HEK293 (cell line): ENCODE results near the gene ZNF71.

Source experiments
- CTCF ChIA-PET: fragments of 350-600 bp; formaldehyde crosslinking; extraction: SDS; loops from one replicate; lab custom pipeline; 2021; ENCODE audit warnings: antibody characterized with exemption; lab: Yijun Ruan, JAX
- POLR2A ChIA-PET: fragments of 300-600 bp; formaldehyde crosslinking; extraction: SDS; loops from one replicate; lab custom pipeline; 2020; ENCODE audit warnings: antibody characterized with exemption, inconsistent platforms; lab: Yijun Ruan, JAX
- H3K27ac ChIP-seq: fragments of 200-500 bp; sonication (Bioruptor generic); 2 replicates; pipeline ENCODE4 v1.5.1; 2014; ENCODE audit warnings: low read depth, low read length, control low read depth, inconsistent platforms; ENCODE audit errors: extremely low read depth
- H3K36me3 ChIP-seq, 2 experiments: fragments of 200-500 bp in 1 of 2; sonication (Bioruptor generic) in 1 of 2; 1 replicate in 1 of 2; 2 replicates in 1 of 2; pipeline ENCODE4 v1.5.1; 2014 to 2017; ENCODE audit warnings: inconsistent platforms in 2 of 2, low read length in 2 of 2; ENCODE audit not compliant: control insufficient read depth in 2 of 2, insufficient read depth in 1 of 2
- H3K4me1 ChIP-seq: fragments of 200-500 bp; sonication (Bioruptor generic); 2 replicates; pipeline ENCODE4 v1.5.1; 2014; ENCODE audit warnings: mild to moderate bottlenecking, low read length, inconsistent platforms; ENCODE audit not compliant: control insufficient read depth, insufficient read depth
- H3K4me3 ChIP-seq: 2 replicates; pipeline ENCODE4 v1.5.1; 2011; ENCODE audit warnings: low read depth, mild to moderate bottlenecking, control low read depth, low read length, moderate library complexity
- H3K9me3 ChIP-seq: fragments of 200-500 bp; sonication (Bioruptor generic); 2 replicates; pipeline ENCODE4 v1.5.1; 2014; ENCODE audit warnings: low read depth, low read length, inconsistent platforms; ENCODE audit not compliant: control insufficient read depth, insufficient read depth
- KLF1 ChIP-seq: fragments of 450-650 bp; formaldehyde crosslinking; IDR thresholded peaks from 2 replicates; pipeline ENCODE4 v1.5.1; 2016; ENCODE audit warnings: missing biosample characterization, missing genetic modification characterization
- KLF16 ChIP-seq: fragments of 450-650 bp; formaldehyde crosslinking; IDR thresholded peaks from 2 replicates; pipeline ENCODE4 v1.5.1; 2017; ENCODE audit warnings: missing biosample characterization, missing genetic modification characterization
- MZF1 ChIP-seq: fragments of 450-650 bp; formaldehyde crosslinking; IDR thresholded peaks from 2 replicates; pipeline ENCODE4 v1.5.1; 2017; ENCODE audit warnings: missing biosample characterization, missing genetic modification characterization, borderline replicate concordance
- PRDM4 ChIP-seq: fragments of 450-650 bp; formaldehyde crosslinking; IDR thresholded peaks from 2 replicates; pipeline ENCODE4 v1.5.1; 2017; ENCODE audit warnings: missing biosample characterization, missing genetic modification characterization
- SP2 ChIP-seq: fragments of 450-650 bp; formaldehyde crosslinking; IDR thresholded peaks from 2 replicates; pipeline ENCODE4 v1.5.1; 2016; ENCODE audit warnings: missing biosample characterization, missing genetic modification characterization
- ZBTB8A ChIP-seq: fragments of 450-650 bp; formaldehyde crosslinking; IDR thresholded peaks from 2 replicates; pipeline ENCODE4 v1.5.1; 2016; ENCODE audit warnings: missing biosample characterization, missing genetic modification characterization
- ZNF184 ChIP-seq: fragments of 450-650 bp; IDR thresholded peaks from 2 replicates; pipeline ENCODE4 v1.5.1; 2018; ENCODE audit warnings: missing biosample characterization, mild to moderate bottlenecking, missing genetic modification characterization
- ZNF211 ChIP-seq: fragments of 450-650 bp; formaldehyde crosslinking; IDR thresholded peaks from 2 replicates; pipeline ENCODE4 v1.5.1; 2016; ENCODE audit warnings: low read depth, missing biosample characterization, missing genetic modification characterization
- ZNF302 ChIP-seq: fragments of 450-650 bp; formaldehyde crosslinking; IDR thresholded peaks from 2 replicates; pipeline ENCODE4 v1.5.1; 2016; ENCODE audit warnings: missing biosample characterization, missing genetic modification characterization, low read depth
- ZNF335 ChIP-seq: fragments of 450-650 bp; formaldehyde crosslinking; conservative IDR thresholded peaks from 2 replicates; pipeline ENCODE4 v1.5.1; 2016; ENCODE audit warnings: missing biosample characterization, missing genetic modification characterization
- ZNF350 ChIP-seq: fragments of 450-650 bp; formaldehyde crosslinking; IDR thresholded peaks from 2 replicates; pipeline ENCODE4 v1.5.0; 2017; ENCODE audit warnings: missing biosample characterization, mild to moderate bottlenecking, missing genetic modification characterization
- ZNF521 ChIP-seq: fragments of 450-650 bp; formaldehyde crosslinking; IDR thresholded peaks from 2 replicates; pipeline ENCODE4 v1.5.1; 2017; ENCODE audit warnings: missing biosample characterization, mild to moderate bottlenecking, missing genetic modification characterization
- ZNF560 ChIP-seq: fragments of 450-650 bp; formaldehyde crosslinking; IDR thresholded peaks from 2 replicates; pipeline ENCODE4 v1.5.1; 2017; ENCODE audit warnings: missing biosample characterization, missing genetic modification characterization, borderline replicate concordance
- ZNF658 ChIP-seq: fragments of 450-650 bp; formaldehyde crosslinking; IDR thresholded peaks from 2 replicates; pipeline ENCODE4; 2016; ENCODE audit warnings: missing biosample characterization, missing genetic modification characterization
- ZNF76 ChIP-seq: fragments of 450-650 bp; formaldehyde crosslinking; IDR thresholded peaks from 2 replicates; pipeline ENCODE4; 2016; ENCODE audit warnings: low read depth, missing biosample characterization, missing genetic modification characterization, borderline replicate concordance
- ZNF830 ChIP-seq: fragments of 450-650 bp; IDR thresholded peaks from 2 replicates; pipeline ENCODE4 v1.5.0; 2018; ENCODE audit warnings: missing biosample characterization, missing genetic modification characterization, low read depth, mild to moderate bottlenecking, moderate library complexity
- TF ChIP-seq, protein P1 (sequence below): fragments of 450-650 bp; formaldehyde crosslinking; IDR thresholded peaks from 2 replicates; pipeline ENCODE4 v1.5.1; 2016; ENCODE audit warnings: missing biosample characterization, missing genetic modification characterization
- TF ChIP-seq, protein P2 (sequence below): fragments of 450-650 bp; formaldehyde crosslinking; IDR thresholded peaks from 2 replicates; pipeline ENCODE4 v1.5.1; 2016; ENCODE audit warnings: missing biosample characterization, missing genetic modification characterization
- TF ChIP-seq, protein P3 (sequence below): fragments of 450-650 bp; formaldehyde crosslinking; IDR thresholded peaks from 2 replicates; pipeline ENCODE4 v1.5.1; 2016; ENCODE audit warnings: missing biosample characterization, missing genetic modification characterization

Gene ZNF71

GRCh38 chr19:56596676-56597075 lies 1.6 kb downstream of the ZNF71 start:
- ChIA-PET CTCF (no interaction called here), POLR2A (no interaction called here)
- TF ChIP-seq ZNF350, result no peak
- TF ChIP-seq ZBTB8A, result no peak
- TF ChIP-seq, protein P1, sequence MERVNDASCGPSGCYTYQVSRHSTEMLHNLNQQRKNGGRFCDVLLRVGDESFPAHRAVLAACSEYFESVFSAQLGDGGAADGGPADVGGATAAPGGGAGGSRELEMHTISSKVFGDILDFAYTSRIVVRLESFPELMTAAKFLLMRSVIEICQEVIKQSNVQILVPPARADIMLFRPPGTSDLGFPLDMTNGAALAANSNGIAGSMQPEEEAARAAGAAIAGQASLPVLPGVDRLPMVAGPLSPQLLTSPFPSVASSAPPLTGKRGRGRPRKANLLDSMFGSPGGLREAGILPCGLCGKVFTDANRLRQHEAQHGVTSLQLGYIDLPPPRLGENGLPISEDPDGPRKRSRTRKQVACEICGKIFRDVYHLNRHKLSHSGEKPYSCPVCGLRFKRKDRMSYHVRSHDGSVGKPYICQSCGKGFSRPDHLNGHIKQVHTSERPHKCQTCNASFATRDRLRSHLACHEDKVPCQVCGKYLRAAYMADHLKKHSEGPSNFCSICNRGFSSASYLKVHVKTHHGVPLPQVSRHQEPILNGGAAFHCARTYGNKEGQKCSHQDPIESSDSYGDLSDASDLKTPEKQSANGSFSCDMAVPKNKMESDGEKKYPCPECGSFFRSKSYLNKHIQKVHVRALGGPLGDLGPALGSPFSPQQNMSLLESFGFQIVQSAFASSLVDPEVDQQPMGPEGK (tag by site-specific recombination), result no peak
- no peak for TF ChIP-seq ZNF211 (tag by site-specific recombination)
- no peak for TF ChIP-seq ZNF184 (tag by site-specific recombination)
- TF ChIP-seq PRDM4 (tag by site-specific recombination), result no peak
- TF ChIP-seq ZNF521 (tag by site-specific recombination), result no peak
- TF ChIP-seq KLF1 (tag by site-specific recombination), result no peak
- no peak for TF ChIP-seq KLF16 (tag by site-specific recombination)
- TF ChIP-seq ZNF830, result no peak
- peaks cover 3% of the 10 kb centered on the region for H3K9me3 ChIP-seq
- no peak overlapping the region for H3K4me3 ChIP-seq
- H3K36me3 ChIP-seq, result peaks cover 6 to 34% of the 10 kb centered on the region in 2 experiments; a peak in 1 of 3 replicates
- no peak overlapping the region for H3K27ac ChIP-seq
- no peaks in the 10 kb centered on the region for H3K4me1 ChIP-seq

DNA sequence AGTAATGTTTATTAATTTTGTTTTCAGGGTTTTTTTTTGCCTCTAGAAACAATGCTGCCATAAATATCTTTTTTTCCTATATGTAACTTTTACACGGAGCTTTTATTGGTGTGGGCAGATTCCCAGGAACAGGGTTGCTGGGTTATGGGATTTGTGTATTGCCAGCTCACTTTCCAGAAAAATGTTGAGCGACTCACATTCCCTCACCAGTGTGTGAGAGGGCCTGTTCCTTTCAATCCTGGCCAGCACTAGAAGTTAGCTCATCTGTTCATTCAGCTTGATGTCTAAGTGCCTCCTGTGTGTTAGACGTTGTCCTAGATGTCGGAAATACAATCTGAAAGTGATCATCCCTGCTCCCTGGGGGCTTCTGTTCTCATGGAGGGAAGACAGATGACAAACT lies 2.6 kb downstream of the ZNF71 start:
- H3K27ac ChIP-seq, result no peak overlapping the region
- ChIA-PET POLR2A (no interaction called here), CTCF (no interaction called here)
- H3K4me1 ChIP-seq, result no peaks in the 10 kb centered on the region
- TF ChIP-seq ZBTB8A, result no peak
- no peak overlapping the region for H3K4me3 ChIP-seq
- H3K9me3 ChIP-seq, result peaks cover 7% of the 10 kb centered on the region
- H3K36me3 ChIP-seq, result peaks cover 12 to 42% of the 10 kb centered on the region in 2 experiments; a peak in 2 of 3 replicates

DNA sequence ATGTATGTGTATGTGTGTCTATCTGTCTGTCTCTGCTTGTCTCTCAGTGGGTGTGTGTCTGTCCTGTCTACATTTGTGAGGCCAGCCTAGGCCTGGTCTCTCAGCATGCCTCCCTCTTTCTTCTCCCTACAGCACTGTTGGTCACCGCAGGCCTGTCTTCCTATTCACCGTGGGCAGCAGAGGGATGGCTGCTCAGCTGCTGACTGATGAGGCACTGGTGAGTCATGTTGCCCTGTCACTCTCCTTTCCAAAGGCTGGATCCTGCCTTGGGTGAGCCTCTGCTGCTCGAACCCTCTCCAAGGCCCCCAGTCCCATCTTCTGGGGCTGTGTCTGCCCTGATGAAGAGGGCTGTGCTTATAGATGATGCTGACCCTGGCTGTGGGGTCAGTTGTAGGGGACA lies 6.3 kb downstream of the ZNF71 start:
- H3K9me3 ChIP-seq, result peaks cover 17% of the 10 kb centered on the region
- TF ChIP-seq ZNF302 (tag by site-specific recombination) (no peak), SP2 (tag by site-specific recombination) (no peak), ZNF658 (tag by site-specific recombination) (no peak), ZNF560 (no peak), MZF1 (tag by site-specific recombination) (no peak), ZNF76 (tag by site-specific recombination) (no peak), ZNF335 (no peak)
- TF ChIP-seq, protein P2, sequence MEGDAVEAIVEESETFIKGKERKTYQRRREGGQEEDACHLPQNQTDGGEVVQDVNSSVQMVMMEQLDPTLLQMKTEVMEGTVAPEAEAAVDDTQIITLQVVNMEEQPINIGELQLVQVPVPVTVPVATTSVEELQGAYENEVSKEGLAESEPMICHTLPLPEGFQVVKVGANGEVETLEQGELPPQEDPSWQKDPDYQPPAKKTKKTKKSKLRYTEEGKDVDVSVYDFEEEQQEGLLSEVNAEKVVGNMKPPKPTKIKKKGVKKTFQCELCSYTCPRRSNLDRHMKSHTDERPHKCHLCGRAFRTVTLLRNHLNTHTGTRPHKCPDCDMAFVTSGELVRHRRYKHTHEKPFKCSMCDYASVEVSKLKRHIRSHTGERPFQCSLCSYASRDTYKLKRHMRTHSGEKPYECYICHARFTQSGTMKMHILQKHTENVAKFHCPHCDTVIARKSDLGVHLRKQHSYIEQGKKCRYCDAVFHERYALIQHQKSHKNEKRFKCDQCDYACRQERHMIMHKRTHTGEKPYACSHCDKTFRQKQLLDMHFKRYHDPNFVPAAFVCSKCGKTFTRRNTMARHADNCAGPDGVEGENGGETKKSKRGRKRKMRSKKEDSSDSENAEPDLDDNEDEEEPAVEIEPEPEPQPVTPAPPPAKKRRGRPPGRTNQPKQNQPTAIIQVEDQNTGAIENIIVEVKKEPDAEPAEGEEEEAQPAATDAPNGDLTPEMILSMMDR (tag by site-specific recombination), result no peak
- TF ChIP-seq, protein P3, sequence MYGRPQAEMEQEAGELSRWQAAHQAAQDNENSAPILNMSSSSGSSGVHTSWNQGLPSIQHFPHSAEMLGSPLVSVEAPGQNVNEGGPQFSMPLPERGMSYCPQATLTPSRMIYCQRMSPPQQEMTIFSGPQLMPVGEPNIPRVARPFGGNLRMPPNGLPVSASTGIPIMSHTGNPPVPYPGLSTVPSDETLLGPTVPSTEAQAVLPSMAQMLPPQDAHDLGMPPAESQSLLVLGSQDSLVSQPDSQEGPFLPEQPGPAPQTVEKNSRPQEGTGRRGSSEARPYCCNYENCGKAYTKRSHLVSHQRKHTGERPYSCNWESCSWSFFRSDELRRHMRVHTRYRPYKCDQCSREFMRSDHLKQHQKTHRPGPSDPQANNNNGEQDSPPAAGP (tag by site-specific recombination), result no peak
- TF ChIP-seq, all 188 proteins: peak for 0
- ChIA-PET POLR2A (no interaction called here), CTCF (no interaction called here)
- H3K36me3 ChIP-seq, result peaks cover 27 to 50% of the 10 kb centered on the region in 2 experiments
- H3K27ac ChIP-seq, result no peak overlapping the region
- no peaks in the 10 kb centered on the region for H3K4me1 ChIP-seq
- H3K4me3 ChIP-seq, result no peak overlapping the region
